Breast epithelium (tissue), 3 donors: ENCODE results near the gene ISY1.

Source experiments
- CTCF ChIP-seq, 3 donors: fragments of 450-650 bp; IDR thresholded peaks; one replicate each; pipeline ENCODE4 v1.5.1; 2016 to 2017; ENCODE audit warnings: antibody characterized with exemption in 3 of 3, mild to moderate bottlenecking in 3 of 3, moderate library complexity in 3 of 3
- POLR2AphosphoS5 ChIP-seq, 3 donors: sonication (generic); formaldehyde crosslinking; IDR thresholded peaks; one replicate each; pipeline ENCODE4 v1.6.1; 2017; ENCODE audit warnings: antibody characterized with exemption in 3 of 3

GRCh38 chr3:129085818-129086217 is 75.0 kb downstream of the ISY1 start:
- TF ChIP-seq CTCF (IDR thresholded peaks at IDR 0.05) (no peak), POLR2AphosphoS5 (IDR thresholded peaks at IDR 0.05) (no peak)
